ENCODE data around the gene WDFY4.

DNA sequence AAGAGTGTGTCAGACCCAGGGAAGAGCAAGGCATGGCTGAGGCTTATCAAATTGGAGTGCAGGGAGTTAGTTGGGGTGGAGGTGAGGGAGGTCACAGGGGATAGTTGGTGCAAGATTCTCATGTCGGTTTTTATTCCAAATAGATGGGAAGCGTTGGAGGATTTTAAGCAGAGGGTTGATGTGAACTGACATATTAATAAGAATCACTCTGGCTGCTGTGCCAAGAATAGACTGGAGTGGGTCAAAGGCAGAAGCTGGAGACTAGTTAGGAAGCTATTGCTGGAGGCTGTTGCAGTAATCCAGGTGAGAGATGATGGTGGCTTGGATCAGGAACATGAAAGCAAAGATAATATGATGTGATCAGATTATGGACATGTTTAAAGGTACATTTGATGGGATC is 218.5 kb downstream of the WDFY4 start:
- TF ChIP-seq POLR2A (IDR thresholded peaks at IDR 0.05) (no peak), POLR2AphosphoS5 (IDR thresholded peaks at IDR 0.05) (no peak)
- TF ChIP-seq, protein P1, sequence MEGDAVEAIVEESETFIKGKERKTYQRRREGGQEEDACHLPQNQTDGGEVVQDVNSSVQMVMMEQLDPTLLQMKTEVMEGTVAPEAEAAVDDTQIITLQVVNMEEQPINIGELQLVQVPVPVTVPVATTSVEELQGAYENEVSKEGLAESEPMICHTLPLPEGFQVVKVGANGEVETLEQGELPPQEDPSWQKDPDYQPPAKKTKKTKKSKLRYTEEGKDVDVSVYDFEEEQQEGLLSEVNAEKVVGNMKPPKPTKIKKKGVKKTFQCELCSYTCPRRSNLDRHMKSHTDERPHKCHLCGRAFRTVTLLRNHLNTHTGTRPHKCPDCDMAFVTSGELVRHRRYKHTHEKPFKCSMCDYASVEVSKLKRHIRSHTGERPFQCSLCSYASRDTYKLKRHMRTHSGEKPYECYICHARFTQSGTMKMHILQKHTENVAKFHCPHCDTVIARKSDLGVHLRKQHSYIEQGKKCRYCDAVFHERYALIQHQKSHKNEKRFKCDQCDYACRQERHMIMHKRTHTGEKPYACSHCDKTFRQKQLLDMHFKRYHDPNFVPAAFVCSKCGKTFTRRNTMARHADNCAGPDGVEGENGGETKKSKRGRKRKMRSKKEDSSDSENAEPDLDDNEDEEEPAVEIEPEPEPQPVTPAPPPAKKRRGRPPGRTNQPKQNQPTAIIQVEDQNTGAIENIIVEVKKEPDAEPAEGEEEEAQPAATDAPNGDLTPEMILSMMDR (IDR thresholded peaks at IDR 0.05): no peak

Data from breast epithelium (tissue), 3 donors.